SH-SY5Y (cell line): ENCODE measurements around the gene DOCK10.

Experiments used
- GATA2 ChIP-seq: IDR thresholded peaks from 2 replicates; pipeline ENCODE4 v1.6.1; 2011; ENCODE audit warnings: mild to moderate bottlenecking, low read depth, low read length
- GATA3 ChIP-seq: IDR thresholded peaks from 2 replicates; pipeline ENCODE4 v1.6.1; 2011; ENCODE audit warnings: low read depth, mild to moderate bottlenecking, low read length, moderate library complexity

DNA sequence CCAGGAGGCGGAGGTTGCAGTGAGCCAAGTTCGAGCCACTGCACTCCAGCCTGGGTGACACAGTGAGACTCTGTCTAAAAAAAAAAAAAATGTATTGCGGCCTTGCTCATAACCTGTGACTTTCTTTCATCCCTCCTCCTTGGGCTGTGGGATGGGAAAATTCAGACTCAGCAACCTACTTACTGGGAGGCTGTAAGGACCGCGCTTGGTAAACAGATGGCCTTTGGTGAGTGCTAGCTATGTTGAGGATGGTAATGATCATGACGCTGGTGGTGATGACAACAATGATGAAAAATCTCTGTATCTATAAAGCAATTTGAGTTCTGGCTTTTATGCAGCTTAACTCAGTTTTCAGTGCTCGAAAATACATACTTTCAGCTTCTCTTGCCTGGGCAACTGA, 261.4 kb downstream of the DOCK10 start:
- TF ChIP-seq GATA2: no peak
- TF ChIP-seq GATA3: no peak
